ENCODE data around the gene PPEF2. TPM values are rescaled to one million over a fixed set of nuclear protein-coding genes. Genes with fewer than 3 reads are reported as not detected.

PPEF2 gene
- total and polyA plus RNA-seq, 4 donors = 0.17 TPM; not detected in 3

GRCh38 chr4:75907966-75908365 lies 5.7 kb upstream of the PPEF2 start:
- TF ChIP-seq HNF4A (conservative IDR thresholded peaks at IDR 0.05) (no peak), FOXA1 (IDR thresholded peaks at IDR 0.05) (no peak), YY1 (IDR thresholded peaks at IDR 0.05) (no peak), CTCF (IDR thresholded peaks at IDR 0.05; ENCODE audit: low read depth, low read length, missing input control) (no peak), FOXA2 (IDR thresholded peaks at IDR 0.05) (no peak), ATF3 (IDR thresholded peaks at IDR 0.05) (no peak), JUND (IDR thresholded peaks at IDR 0.05) (no peak), EGR1 (IDR thresholded peaks at IDR 0.05; ENCODE audit: low read depth in 2 of 2) (no peak), MAX (IDR thresholded peaks at IDR 0.05) (no peak), GABPA (IDR thresholded peaks at IDR 0.05 in 1 of 2, conservative IDR thresholded peaks at IDR 0.05 in 1 of 2) (no peak), REST (IDR thresholded peaks at IDR 0.05) (no peak), NR2F2 (IDR thresholded peaks at IDR 0.05) (no peak), RAD21 (IDR thresholded peaks at IDR 0.05) (no peak), TAF1 (conservative IDR thresholded peaks at IDR 0.05) (no peak), HNF4G (IDR thresholded peaks at IDR 0.05) (no peak), SP1 (IDR thresholded peaks at IDR 0.05) (no peak), RXRA (IDR thresholded peaks at IDR 0.05) (no peak), ZBTB33 (IDR thresholded peaks at IDR 0.05) (no peak)
- H3K9me3 ChIP-seq (ENCODE audit: control insufficient read depth in 4 of 4, low read length in 3 of 4) = no peaks in the 10 kb centered on the region
- no peaks in the 10 kb centered on the region for H3K27me3 ChIP-seq (ENCODE audit: control insufficient read depth in 4 of 4, insufficient read depth in 4 of 4, low read length in 3 of 4)
- H3K4me1 ChIP-seq (ENCODE audit: control insufficient read depth in 4 of 4, insufficient read depth in 4 of 4, low read length in 3 of 4) = no peaks in the 10 kb centered on the region
- no peak overlapping the region for H3K27ac ChIP-seq (ENCODE audit: low read depth in 1 of 2, low read length in 2 of 2)
- no peak overlapping the region for H3K4me3 ChIP-seq (ENCODE audit: low read depth in 1 of 3, low read length in 3 of 3)
- no peak overlapping the region for H3K9ac ChIP-seq (ENCODE audit: low read depth in 1 of 2, low read length in 2 of 2)
- DNase-seq (ENCODE audit: low spot score) = no peak
- H3K36me3 ChIP-seq (ENCODE audit: control insufficient read depth in 4 of 4, insufficient read depth in 3 of 4, low read depth in 1 of 4, low read length in 3 of 4) = no peaks in the 10 kb centered on the region
- WGBS = 79% methylated on average over 3 of the region's 3 CpGs
